KOPT-K1 (cell line): ENCODE results near the gene PPIL3.
A peak's percentile ranks its signal among the peaks of the same experiment; 100 is the strongest.

Experiments
- H3K27ac ChIP-seq: fragments of 200-600 bp; sonication (generic); 2 replicates; pipeline ENCODE4 v1.5.1; 2016; ENCODE audit warnings: antibody characterized with exemption, mild to moderate bottlenecking, low read depth, low read length; ENCODE audit not compliant: poor library complexity, severe bottlenecking
- H3K36me3 ChIP-seq: fragments of 200-600 bp; sonication (generic); 2 replicates; pipeline ENCODE4 v1.5.1; 2017; ENCODE audit warnings: antibody characterized with exemption, mild to moderate bottlenecking, low read length, moderate library complexity; ENCODE audit not compliant: insufficient read depth
- H3K9me3 ChIP-seq: fragments of 200-600 bp; sonication (generic); 2 replicates; pipeline ENCODE4 v1.5.1; 2017; ENCODE audit warnings: antibody characterized with exemption, low read length, mild to moderate bottlenecking; ENCODE audit not compliant: insufficient read depth, poor library complexity, severe bottlenecking

PPIL3 gene

GRCh38 chr2:200871151-200871550 lies 17.7 kb downstream of the PPIL3 start:
- Histone ChIP-seq H3K36me3 (peaks cover 59% of the 10 kb centered on the region), H3K9me3 (no peaks in the 10 kb centered on the region), H3K27ac (no peak overlapping the region)

DNA sequence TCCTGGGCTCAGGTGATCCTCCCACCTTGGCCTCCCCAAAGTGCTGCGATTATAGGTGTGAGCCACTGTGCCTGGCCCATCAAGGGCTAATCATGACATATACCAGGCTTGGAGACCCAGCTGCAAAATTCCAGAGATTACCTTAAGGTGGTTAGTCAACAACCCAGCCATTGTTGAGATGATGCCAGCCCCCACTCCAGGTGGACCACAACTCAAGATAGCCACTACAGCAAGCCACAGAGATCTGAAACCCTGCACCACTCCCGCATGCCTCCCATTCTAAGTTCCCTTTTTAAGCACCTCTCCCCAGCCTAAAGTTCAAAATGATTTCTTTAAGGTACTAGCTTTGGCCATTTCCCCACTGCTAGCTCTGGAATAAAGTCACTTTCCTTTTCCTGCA lies 19.9 kb downstream of the PPIL3 start:
- H3K36me3 ChIP-seq, result peaks cover 38% of the 10 kb centered on the region
- H3K9me3 ChIP-seq, result no peaks in the 10 kb centered on the region
- no peak overlapping the region for H3K27ac ChIP-seq

GRCh38 chr2:200864176-200865034 lies 24.5 kb downstream of the PPIL3 start, which contains the start of gene CLK1:
Gene CLK1, minus strand, starts transcription at chr2:200864658. Its CDS starts 2,796 bp downstream, at chr2:200861862.
- Histone ChIP-seq H3K27ac (peak within 1 kb of the TSS; percentile 94), H3K36me3 (peaks cover 32% of the 10 kb centered on the region), H3K9me3 (no peaks in the 10 kb centered on the region)

DNA sequence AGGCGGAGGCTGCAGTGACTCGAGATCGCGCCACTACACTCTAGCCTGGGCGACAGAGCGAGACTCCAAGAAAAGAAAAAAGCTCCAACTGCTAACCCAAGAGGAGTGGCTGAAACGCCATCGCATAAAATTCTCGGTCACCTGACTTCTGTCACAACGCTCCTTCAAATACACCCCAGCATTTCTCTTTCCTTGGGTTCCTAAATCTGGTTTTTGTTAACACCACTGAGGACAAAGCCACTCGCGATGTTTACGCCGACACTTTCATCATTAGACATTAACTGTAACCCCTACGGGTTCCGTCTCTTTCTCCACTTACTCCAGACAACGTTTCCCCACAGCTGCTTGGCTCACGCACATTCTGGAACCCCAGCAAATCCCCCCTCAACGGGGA lies 25.1 kb downstream of the PPIL3 start:
- Histone ChIP-seq H3K9me3 (no peaks in the 10 kb centered on the region), H3K27ac (peak overlapping the region; percentile 94)

GRCh38 chr2:200862532-200863000 lies 26.3 kb downstream of the PPIL3 start:
- no peaks in the 10 kb centered on the region for H3K9me3 ChIP-seq
- H3K27ac ChIP-seq, result peak overlapping the region; percentile 94
- H3K36me3 ChIP-seq, result peaks cover 51% of the 10 kb centered on the region

More for the DNA sequence above, 25.1 kb downstream of the PPIL3 start:
- H3K36me3 ChIP-seq, result peaks cover 39% of the 10 kb centered on the region

DNA sequence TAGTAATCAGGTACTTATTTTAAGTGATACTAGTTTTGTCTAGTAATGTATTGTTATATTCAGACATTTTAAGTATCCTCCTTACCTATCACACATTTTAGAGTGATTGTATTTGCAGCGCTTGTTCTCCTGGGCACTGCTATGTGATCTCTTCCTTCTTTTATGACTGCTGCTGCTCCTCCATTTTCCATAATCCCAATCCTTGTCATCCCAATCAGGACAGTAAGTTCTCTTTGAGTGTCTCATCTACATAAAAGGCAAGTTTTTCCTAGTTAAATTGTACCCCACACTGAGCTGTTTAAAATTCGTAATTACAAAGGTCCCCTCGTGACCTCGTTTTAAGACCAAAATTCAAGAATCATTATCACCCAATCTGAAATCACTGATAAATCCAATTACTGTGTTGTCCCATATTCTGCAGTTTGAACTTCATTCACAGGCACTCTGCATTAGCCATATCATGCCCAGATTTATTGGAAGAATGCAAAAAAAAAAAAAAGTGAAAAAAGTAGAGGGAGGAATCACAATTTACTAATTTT lies 27.2 kb downstream of the PPIL3 start:
- peaks cover 59% of the 10 kb centered on the region for H3K36me3 ChIP-seq
- H3K9me3 ChIP-seq, result no peaks in the 10 kb centered on the region
- H3K27ac ChIP-seq, result peak overlapping the region; percentile 4

DNA sequence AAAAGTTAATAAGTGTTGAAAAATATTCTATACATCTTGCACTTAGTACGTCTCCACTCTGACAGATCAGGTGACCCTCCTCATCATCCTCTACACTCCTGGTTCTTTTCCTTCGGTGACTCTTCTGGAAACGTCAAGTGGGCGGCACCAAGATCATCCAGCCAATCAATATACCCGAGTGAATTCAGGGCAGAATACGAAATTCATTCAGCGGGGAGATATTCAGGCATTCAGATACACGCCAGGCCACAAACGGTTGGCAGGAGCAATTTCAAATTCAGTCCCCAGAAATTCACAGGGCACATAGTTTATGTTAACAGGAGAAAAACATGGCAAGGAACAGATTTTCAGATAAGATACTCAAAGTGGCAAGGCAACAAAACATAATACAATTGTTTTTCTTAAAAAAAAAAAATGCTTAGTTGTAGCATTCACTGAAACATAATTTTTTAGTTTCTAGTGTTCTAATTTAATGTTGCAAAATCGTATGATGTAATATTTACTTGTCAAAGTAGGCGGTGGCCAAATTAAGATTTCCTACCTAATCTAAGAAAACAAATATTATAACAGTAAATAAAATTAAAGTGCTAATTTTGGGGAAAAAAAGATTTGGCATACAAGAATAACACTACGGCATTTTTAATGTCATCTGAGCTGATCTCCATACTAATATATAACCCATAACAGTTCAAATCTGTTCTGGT lies 28.6 kb downstream of the PPIL3 start:
- no peak overlapping the region for H3K27ac ChIP-seq
- peaks cover 74% of the 10 kb centered on the region for H3K36me3 ChIP-seq
- H3K9me3 ChIP-seq, result no peaks in the 10 kb centered on the region

DNA sequence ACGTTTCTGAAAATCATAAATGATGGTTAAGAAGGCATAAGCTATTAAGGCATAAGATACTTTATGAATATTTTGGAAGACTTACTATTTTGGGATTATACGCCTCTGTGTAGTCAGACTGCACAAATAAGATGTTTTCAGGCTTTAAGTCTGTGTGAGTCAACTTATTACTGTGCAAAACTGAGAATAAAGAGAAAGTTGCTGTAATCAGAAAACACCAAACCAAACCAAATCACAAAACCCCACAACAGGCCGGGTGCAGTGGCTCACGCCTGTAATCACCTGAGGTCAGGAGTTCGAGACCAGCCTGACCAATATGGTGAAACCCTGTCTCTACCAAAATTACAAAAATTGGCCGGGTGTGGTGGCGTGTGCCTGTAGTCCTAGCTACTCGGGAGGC lies 32.1 kb downstream of the PPIL3 start:
- no peaks in the 10 kb centered on the region for H3K9me3 ChIP-seq
- no peak overlapping the region for H3K27ac ChIP-seq
- H3K36me3 ChIP-seq, result peaks cover 100% of the 10 kb centered on the region

DNA sequence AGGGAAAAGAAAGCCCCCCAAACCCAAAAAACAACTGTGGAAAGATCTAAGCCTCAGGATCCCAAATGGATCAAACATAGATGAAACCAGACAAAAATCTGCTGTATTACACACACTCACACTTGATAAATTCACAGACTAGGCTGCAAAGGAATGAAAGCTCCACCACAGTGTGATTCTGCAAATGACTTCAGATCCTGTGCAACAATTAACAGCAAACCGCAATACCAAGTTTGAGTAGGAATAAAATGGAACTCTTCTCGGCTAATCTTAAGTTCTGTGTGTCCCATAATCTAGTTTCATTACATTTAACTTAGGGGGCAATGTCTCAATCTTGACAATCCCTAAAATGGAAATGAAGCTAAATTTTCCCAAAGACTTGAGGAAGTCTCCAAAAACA lies 36.3 kb downstream of the PPIL3 start:
- no peak overlapping the region for H3K27ac ChIP-seq
- H3K36me3 ChIP-seq, result peaks cover 75% of the 10 kb centered on the region
- no peaks in the 10 kb centered on the region for H3K9me3 ChIP-seq

DNA sequence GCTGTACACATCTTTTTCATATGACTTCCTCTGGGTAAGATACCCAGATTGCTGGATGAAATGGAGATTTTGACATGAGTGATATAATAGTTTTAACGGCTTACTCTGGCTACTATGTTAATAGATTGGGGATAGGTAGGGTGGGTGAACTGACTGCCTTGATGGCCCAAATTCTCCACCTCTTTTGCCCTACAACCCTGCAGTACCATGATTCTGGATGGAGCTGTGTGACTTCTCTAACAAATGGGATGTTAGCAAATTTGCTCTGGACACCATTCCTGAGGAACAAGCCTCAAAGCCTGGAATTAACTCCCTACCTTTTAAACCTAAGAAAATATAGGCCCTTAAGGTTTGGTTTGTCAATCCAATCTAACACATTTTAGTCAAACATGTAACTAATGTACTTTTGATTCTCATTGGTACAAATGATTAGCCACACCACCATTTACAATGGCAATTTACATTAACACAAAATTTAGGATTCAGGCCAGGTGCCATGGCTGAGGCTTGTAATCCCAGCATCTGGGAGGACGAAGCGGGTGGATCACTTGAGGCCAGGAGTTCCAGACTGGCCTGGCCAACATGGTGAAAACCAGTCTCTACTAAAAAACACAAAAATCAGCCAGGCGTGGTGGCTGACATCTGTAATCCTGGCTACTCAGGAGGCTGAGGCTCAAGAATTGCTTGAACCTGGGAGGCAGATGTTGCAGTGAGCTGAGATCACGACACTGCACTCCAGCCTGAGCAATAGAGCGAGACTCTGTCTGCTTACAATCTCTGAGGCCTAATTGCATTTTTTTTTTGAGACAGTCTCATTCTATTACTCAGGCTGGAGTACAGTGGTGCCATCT lies 37.3 kb downstream of the PPIL3 start:
- Histone ChIP-seq H3K36me3 (peaks cover 65% of the 10 kb centered on the region), H3K9me3 (no peaks in the 10 kb centered on the region), H3K27ac (no peak overlapping the region)

DNA sequence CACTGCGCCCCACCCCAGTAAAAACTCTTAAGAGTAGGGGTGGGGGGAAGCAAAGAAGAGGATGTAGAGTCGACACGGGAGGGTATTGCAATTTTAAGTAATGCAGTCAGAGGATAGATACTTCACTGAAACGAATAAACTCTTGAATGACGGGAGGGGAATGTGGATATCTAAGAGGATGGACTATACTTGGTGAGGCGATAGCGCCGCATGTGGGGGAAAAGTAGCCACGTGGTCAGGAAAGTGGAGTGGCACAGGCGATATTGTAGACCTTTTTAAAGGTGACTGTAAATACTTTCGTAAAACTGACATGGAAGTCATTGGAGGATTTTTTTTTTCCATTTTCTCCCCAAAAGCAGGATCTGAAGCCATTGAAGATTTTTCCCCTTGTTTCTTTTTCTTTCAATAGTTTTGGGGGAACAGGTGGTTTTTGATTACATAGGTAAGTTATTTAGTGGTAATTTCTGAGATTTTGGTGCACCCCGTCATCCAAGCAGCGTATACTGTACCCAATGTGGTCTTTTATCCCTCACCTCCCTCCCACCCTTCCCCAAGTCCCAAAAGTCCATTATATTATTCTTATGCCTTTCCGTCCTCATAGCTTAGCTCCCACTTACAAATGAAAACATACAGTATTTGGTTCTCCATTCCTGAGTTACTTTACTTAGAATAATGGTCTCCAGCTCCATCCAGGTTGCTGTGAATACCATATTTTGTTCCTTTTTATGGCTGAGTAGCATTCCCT lies 38.2 kb downstream of the PPIL3 start:
- Histone ChIP-seq H3K27ac (no peak overlapping the region), H3K9me3 (no peaks in the 10 kb centered on the region), H3K36me3 (peaks cover 56% of the 10 kb centered on the region)

DNA sequence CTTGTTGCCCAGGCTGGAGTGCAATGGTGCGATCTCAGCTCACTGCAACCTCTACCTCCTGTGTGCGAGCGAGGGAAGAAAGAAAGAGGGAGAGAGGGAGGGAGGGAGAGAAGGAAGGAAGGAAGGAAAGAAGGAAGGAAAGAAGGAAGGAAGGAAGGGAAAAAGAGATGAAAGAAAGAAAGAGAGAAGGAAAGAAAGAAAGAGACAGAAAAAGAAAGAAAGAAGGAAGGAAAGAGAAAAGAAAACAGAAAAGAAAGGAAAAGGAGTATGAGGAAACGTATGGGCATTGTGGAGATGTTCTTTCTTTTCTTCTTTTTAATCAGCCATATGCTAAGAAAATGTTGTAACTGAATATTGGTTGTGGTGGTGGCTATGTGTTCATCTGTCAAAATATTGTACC lies 40.9 kb downstream of the PPIL3 start:
- no peaks in the 10 kb centered on the region for H3K9me3 ChIP-seq
- no peak overlapping the region for H3K27ac ChIP-seq
- H3K36me3 ChIP-seq, result peaks cover 28% of the 10 kb centered on the region

DNA sequence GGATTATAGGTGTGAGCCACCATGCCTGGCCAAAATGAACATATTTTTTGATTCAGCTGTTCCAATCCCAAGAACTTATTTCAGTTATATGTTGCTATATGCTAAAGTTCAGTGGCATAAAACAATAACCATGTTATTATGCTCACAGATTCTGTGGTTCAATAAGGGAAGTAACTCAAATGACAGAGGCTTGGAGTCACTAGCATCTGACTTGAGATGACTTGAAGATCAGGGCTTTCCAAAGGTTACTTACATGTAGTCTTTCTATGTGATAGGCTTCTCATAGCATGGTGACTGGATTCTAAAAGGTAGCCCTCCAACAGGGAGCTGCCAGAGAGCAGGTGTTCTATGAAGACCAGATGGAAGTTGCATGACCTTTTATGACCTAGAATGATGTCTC lies 41.6 kb downstream of the PPIL3 start:
- Histone ChIP-seq H3K27ac (no peak overlapping the region), H3K9me3 (no peaks in the 10 kb centered on the region)

GRCh38 chr2:200845669-200846325 lies 43.1 kb downstream of the PPIL3 start:
- Histone ChIP-seq H3K36me3 (peaks cover 7% of the 10 kb centered on the region), H3K27ac (no peak overlapping the region), H3K9me3 (no peaks in the 10 kb centered on the region)

More for the DNA sequence above, 41.6 kb downstream of the PPIL3 start:
- H3K36me3 ChIP-seq, result peaks cover 22% of the 10 kb centered on the region
